ENCODE data around the gene LIPC. TPM values are rescaled to one million over a fixed set of nuclear protein-coding genes. Genes with fewer than 3 reads are reported as not detected.
A peak's percentile ranks its signal among the peaks of the same experiment; 100 is the strongest.

Gene LIPC
- polyA plus RNA-seq, 2 of the 4 experiments (the other 2 are of a cell fraction), result 0.13 to 0.30 TPM

DNA sequence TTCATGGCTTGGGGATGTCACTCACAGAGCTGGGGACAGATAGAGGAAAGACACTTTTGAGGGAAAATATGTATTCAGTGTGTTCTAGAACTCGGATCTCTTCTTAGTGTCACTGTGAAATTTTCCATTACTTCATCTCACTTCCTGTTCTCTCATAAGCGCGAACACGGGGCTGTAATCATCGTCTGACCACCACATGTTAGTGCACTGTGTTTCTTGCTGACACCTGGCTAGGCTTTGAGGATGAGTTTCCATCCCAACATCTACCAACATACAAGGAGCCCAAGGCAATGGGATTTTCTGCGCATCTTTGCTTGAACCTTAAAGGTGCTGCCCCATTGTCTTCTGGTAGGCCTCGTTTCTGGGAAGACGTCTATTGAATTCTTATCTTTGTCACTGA is 84.0 kb downstream of the LIPC start:
- no peak for ATAC-seq
- ChIA-PET CTCF (interaction anchor here (0.9 to 1.3 kb wide), 2 partner anchors 9 to 28 kb away, joined by 3 read pairs; no protein-coding TSS in a partner anchor), POLR2A (no interaction called here)
- H3K9me3 ChIP-seq, result no peaks in the 10 kb centered on the region
- H3K4me1 ChIP-seq, result peaks cover 3% of the 10 kb centered on the region; the same call in 1 of the 3 replicates
- no peak for TF ChIP-seq SMC3 (IDR thresholded peaks at IDR 0.05)
- TF ChIP-seq FOXS1 (CRISPR knock-in tag; IDR thresholded peaks at IDR 0.05), result no peak
- TF ChIP-seq ZNF302 (CRISPR knock-in tag; IDR thresholded peaks at IDR 0.05), result no peak
- TF ChIP-seq, protein P1, sequence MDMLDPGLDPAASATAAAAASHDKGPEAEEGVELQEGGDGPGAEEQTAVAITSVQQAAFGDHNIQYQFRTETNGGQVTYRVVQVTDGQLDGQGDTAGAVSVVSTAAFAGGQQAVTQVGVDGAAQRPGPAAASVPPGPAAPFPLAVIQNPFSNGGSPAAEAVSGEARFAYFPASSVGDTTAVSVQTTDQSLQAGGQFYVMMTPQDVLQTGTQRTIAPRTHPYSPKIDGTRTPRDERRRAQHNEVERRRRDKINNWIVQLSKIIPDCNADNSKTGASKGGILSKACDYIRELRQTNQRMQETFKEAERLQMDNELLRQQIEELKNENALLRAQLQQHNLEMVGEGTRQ (IDR thresholded peaks at IDR 0.05), result no peak
- TF ChIP-seq, protein P2, sequence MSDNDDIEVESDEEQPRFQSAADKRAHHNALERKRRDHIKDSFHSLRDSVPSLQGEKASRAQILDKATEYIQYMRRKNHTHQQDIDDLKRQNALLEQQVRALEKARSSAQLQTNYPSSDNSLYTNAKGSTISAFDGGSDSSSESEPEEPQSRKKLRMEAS (IDR thresholded peaks at IDR 0.05), result no peak
- no peak for TF ChIP-seq JUN (IDR thresholded peaks at IDR 0.05)
- TF ChIP-seq, protein P3, sequence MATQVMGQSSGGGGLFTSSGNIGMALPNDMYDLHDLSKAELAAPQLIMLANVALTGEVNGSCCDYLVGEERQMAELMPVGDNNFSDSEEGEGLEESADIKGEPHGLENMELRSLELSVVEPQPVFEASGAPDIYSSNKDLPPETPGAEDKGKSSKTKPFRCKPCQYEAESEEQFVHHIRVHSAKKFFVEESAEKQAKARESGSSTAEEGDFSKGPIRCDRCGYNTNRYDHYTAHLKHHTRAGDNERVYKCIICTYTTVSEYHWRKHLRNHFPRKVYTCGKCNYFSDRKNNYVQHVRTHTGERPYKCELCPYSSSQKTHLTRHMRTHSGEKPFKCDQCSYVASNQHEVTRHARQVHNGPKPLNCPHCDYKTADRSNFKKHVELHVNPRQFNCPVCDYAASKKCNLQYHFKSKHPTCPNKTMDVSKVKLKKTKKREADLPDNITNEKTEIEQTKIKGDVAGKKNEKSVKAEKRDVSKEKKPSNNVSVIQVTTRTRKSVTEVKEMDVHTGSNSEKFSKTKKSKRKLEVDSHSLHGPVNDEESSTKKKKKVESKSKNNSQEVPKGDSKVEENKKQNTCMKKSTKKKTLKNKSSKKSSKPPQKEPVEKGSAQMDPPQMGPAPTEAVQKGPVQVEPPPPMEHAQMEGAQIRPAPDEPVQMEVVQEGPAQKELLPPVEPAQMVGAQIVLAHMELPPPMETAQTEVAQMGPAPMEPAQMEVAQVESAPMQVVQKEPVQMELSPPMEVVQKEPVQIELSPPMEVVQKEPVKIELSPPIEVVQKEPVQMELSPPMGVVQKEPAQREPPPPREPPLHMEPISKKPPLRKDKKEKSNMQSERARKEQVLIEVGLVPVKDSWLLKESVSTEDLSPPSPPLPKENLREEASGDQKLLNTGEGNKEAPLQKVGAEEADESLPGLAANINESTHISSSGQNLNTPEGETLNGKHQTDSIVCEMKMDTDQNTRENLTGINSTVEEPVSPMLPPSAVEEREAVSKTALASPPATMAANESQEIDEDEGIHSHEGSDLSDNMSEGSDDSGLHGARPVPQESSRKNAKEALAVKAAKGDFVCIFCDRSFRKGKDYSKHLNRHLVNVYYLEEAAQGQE (IDR thresholded peaks at IDR 0.05), result no peak
- no peak for TF ChIP-seq FOSB (CRISPR knock-in tag; IDR thresholded peaks at IDR 0.05)
- no peak for TF ChIP-seq GATA3 (IDR thresholded peaks at IDR 0.05; ENCODE audit: borderline replicate concordance)
- TF ChIP-seq HDAC2 (IDR thresholded peaks at IDR 0.05), result no peak
- TF ChIP-seq, protein P4, sequence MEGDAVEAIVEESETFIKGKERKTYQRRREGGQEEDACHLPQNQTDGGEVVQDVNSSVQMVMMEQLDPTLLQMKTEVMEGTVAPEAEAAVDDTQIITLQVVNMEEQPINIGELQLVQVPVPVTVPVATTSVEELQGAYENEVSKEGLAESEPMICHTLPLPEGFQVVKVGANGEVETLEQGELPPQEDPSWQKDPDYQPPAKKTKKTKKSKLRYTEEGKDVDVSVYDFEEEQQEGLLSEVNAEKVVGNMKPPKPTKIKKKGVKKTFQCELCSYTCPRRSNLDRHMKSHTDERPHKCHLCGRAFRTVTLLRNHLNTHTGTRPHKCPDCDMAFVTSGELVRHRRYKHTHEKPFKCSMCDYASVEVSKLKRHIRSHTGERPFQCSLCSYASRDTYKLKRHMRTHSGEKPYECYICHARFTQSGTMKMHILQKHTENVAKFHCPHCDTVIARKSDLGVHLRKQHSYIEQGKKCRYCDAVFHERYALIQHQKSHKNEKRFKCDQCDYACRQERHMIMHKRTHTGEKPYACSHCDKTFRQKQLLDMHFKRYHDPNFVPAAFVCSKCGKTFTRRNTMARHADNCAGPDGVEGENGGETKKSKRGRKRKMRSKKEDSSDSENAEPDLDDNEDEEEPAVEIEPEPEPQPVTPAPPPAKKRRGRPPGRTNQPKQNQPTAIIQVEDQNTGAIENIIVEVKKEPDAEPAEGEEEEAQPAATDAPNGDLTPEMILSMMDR (IDR thresholded peaks at IDR 0.05), result no peak
- TF ChIP-seq ZFP36 (IDR thresholded peaks at IDR 0.05; ENCODE audit: borderline replicate concordance, partially characterized antibody), result no peak
- no peak for TF ChIP-seq HEYL (CRISPR knock-in tag; IDR thresholded peaks at IDR 0.05)
- TF ChIP-seq, protein P5, sequence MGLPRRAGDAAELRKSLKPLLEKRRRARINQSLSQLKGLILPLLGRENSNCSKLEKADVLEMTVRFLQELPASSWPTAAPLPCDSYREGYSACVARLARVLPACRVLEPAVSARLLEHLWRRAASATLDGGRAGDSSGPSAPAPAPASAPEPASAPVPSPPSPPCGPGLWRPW (IDR thresholded peaks at IDR 0.05), result no peak
- no peak for TF ChIP-seq EHMT2 (IDR thresholded peaks at IDR 0.05; ENCODE audit: low read depth)
- TF ChIP-seq RARB (CRISPR knock-in tag; IDR thresholded peaks at IDR 0.05), result no peak
- TF ChIP-seq CBX8 (IDR thresholded peaks at IDR 0.05), result no peak
- TF ChIP-seq, protein P6, sequence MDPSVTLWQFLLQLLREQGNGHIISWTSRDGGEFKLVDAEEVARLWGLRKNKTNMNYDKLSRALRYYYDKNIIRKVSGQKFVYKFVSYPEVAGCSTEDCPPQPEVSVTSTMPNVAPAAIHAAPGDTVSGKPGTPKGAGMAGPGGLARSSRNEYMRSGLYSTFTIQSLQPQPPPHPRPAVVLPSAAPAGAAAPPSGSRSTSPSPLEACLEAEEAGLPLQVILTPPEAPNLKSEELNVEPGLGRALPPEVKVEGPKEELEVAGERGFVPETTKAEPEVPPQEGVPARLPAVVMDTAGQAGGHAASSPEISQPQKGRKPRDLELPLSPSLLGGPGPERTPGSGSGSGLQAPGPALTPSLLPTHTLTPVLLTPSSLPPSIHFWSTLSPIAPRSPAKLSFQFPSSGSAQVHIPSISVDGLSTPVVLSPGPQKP (IDR thresholded peaks at IDR 0.05; ENCODE audit: low read depth, low read length), result no peak
- no peak for TF ChIP-seq CHD2 (IDR thresholded peaks at IDR 0.05; ENCODE audit: low read length, partially characterized antibody)
- H3K27ac ChIP-seq, result no peak overlapping the region
- no peak for FAIRE-seq
- DNase-seq (ENCODE audit: low read depth in 1 of 2, low spot score in 1 of 2), result no peak
- H3K4me2 ChIP-seq, result no peak overlapping the region
- 89% methylated on average over 8 of the region's 8 CpGs for WGBS (ENCODE audit: missing lambda C conversion rate)
- H3K4me3 ChIP-seq, result no peak overlapping the region

DNA sequence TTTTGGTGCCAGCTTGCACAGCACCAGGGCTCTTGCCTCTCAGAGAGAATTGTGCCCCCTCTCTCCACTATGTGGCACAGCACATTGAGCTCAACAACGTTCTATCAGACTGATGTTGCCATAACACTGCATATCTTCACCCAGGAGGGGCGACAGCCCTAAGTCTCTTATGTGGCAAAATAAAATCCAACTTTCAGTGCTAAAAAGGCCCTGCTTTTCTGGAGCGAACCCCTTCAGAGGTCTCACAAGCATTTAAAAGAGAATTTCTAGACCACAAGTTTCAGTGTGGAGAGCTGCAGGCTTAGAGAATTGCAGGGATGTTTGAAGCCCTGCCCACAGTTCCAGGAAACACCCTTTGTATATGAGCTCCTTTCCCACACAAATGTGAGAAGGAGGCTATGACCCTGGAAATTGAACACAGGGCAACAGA is 85.5 kb downstream of the LIPC start:
- ChIA-PET POLR2A (interaction anchor here (0.8 kb wide), 1 partner anchor 63 kb away, joined by 3 read pairs; no protein-coding TSS in a partner anchor), CTCF (interaction anchor here (1.2 to 1.6 kb wide), 3 partner anchors 9 to 289 kb away, joined by 4 to 5 read pairs (median 4); no protein-coding TSS in a partner anchor)
- 75% methylated on average over 3 of the region's 3 CpGs for WGBS (ENCODE audit: missing lambda C conversion rate)
- no peak overlapping the region for H3K4me3 ChIP-seq
- DNase-seq (ENCODE audit: low read depth in 1 of 2, low spot score in 1 of 2), result peak in 1 of 2 experiments; percentile 28
- FAIRE-seq, result no peak
- no peak overlapping the region for H3K4me2 ChIP-seq
- H3K4me1 ChIP-seq, result peaks cover 16% of the 10 kb centered on the region
- peak in 1 of 2 experiments; percentile 54; a peak in 2 of 6 replicates for ATAC-seq
- H3K9me3 ChIP-seq, result no peaks in the 10 kb centered on the region
- H3K27ac ChIP-seq, result 0 out of 6 replicates have a peak overlapping the region, but pooled peaks of 1 of the 2 experiments have one; percentile 2
- TF ChIP-seq EHMT2 (IDR thresholded peaks at IDR 0.05; ENCODE audit: low read depth), result no peak
- TF ChIP-seq FOSB (CRISPR knock-in tag; IDR thresholded peaks at IDR 0.05), result no peak
- TF ChIP-seq CHD4 (IDR thresholded peaks at IDR 0.05; ENCODE audit: borderline replicate concordance), result no peak
- TF ChIP-seq, protein P1 (IDR thresholded peaks at IDR 0.05), result no peak
- no peak for TF ChIP-seq RCOR1 (IDR thresholded peaks at IDR 0.05; ENCODE audit: low read depth, low read length)
- TF ChIP-seq ESRRA (IDR thresholded peaks at IDR 0.05; ENCODE audit: borderline replicate concordance, low read length), result no peak
- TF ChIP-seq RFX5 (IDR thresholded peaks at IDR 0.05), result no peak
- no peak for TF ChIP-seq MAZ (IDR thresholded peaks at IDR 0.05; ENCODE audit: borderline replicate concordance, low read depth, low read length)
- TF ChIP-seq, protein P7, sequence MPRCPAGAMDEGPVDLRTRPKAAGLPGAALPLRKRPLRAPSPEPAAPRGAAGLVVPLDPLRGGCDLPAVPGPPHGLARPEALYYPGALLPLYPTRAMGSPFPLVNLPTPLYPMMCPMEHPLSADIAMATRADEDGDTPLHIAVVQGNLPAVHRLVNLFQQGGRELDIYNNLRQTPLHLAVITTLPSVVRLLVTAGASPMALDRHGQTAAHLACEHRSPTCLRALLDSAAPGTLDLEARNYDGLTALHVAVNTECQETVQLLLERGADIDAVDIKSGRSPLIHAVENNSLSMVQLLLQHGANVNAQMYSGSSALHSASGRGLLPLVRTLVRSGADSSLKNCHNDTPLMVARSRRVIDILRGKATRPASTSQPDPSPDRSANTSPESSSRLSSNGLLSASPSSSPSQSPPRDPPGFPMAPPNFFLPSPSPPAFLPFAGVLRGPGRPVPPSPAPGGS (IDR thresholded peaks at IDR 0.05), result no peak
- no peak for TF ChIP-seq KDM1A (IDR thresholded peaks at IDR 0.05; ENCODE audit: low read depth)
